B cell (primary cell): ENCODE measurements around the gene HCRTR2.

Source experiments
- CTCF ChIP-seq: fragments of 200-600 bp; IDR thresholded peaks from one replicate; pipeline ENCODE4 v1.8.0; 2022; ENCODE audit warnings: antibody characterized with exemption, mild to moderate bottlenecking
- EZH2 ChIP-seq: IDR thresholded peaks from 2 replicates; pipeline ENCODE4 v1.6.1; 2012; ENCODE audit warnings: borderline replicate concordance, low read depth, mild to moderate bottlenecking, moderate library complexity, low read length; ENCODE audit not compliant: insufficient read depth, poor library complexity, severe bottlenecking

DNA sequence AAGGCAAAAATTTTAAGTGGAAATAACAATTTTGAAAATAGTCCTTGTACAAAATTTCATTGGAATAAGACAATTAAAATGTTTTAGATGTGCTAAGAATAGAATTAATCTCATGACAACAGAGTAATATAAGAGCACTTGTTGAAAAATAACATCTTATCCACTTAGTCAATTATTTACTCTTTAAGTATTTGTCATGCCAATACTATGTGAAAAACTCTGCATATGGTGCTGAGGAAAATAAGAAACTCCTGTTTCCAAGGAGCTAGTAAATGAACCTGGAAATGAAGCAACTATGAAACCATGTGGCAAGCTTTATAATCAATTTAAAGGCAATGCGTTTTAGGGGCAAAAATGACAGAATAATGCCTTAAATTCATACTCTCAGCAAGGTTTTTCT is 42.7 kb upstream of the HCRTR2 start:
- no peak for TF ChIP-seq CTCF
- no peak for TF ChIP-seq EZH2
